ENCODE measurements around the gene PHYKPL.
"Not testable (repeated sequence)": the region's sequence is repeated elsewhere in the genome, so short reads cannot be mapped to it uniquely, and the experiment has no call there.

The PHYKPL gene

GRCh38 chr5:178271726-178272479 is 39.3 kb upstream of the PHYKPL start:
- no peaks in the 10 kb centered on the region for H3K4me1 Mint-ChIP-seq
- DNase-seq: no peak
- no peaks in the 10 kb centered on the region for H3K27me3 Mint-ChIP-seq

GRCh38 chr5:178271231-178271630 is 38.6 kb upstream of the PHYKPL start:
- H3K4me3 Mint-ChIP-seq: no peak overlapping the region
- H3K27ac Mint-ChIP-seq: no peak overlapping the region
- DNase-seq (no peak), ATAC-seq (no peak)
- no peaks in the 10 kb centered on the region for H3K4me1 Mint-ChIP-seq
- no peaks in the 10 kb centered on the region for H3K36me3 Mint-ChIP-seq (ENCODE audit: low read depth)
- H3K9me3 Mint-ChIP-seq: no peaks in the 10 kb centered on the region
- H3K27me3 Mint-ChIP-seq: no peaks in the 10 kb centered on the region

More at GRCh38 chr5:178271726-178272479, 39.3 kb upstream of the PHYKPL start:
- Mint-ChIP-seq H3K9me3 (no peaks in the 10 kb centered on the region), H3K27ac (no peak overlapping the region), H3K36me3 (ENCODE audit: low read depth) (no peaks in the 10 kb centered on the region), H3K4me3 (no peak overlapping the region)
- no peak for ATAC-seq

GRCh38 chr5:178269499-178269898 is 36.9 kb upstream of the PHYKPL start:
- H3K27ac Mint-ChIP-seq: no peak overlapping the region
- no peak overlapping the region for H3K4me3 Mint-ChIP-seq
- H3K9me3 Mint-ChIP-seq: no peaks in the 10 kb centered on the region
- H3K27me3 Mint-ChIP-seq: no peaks in the 10 kb centered on the region
- no peaks in the 10 kb centered on the region for H3K36me3 Mint-ChIP-seq (ENCODE audit: low read depth)
- ATAC-seq: no peak
- H3K4me1 Mint-ChIP-seq: no peaks in the 10 kb centered on the region
- no peak for DNase-seq

GRCh38 chr5:178267876-178268275 is 35.3 kb upstream of the PHYKPL start:
- Mint-ChIP-seq H3K4me3 (no peak overlapping the region), H3K9me3 (no peaks in the 10 kb centered on the region), H3K27me3 (no peaks in the 10 kb centered on the region), H3K4me1 (no peaks in the 10 kb centered on the region), H3K27ac (no peak overlapping the region), H3K36me3 (ENCODE audit: low read depth) (no peaks in the 10 kb centered on the region)
- ATAC-seq (no peak), DNase-seq (no peak)

- no peaks in the 10 kb centered on the region for H3K36me3 Mint-ChIP-seq (ENCODE audit: low read depth)
- no peak overlapping the region for H3K4me3 Mint-ChIP-seq
- no peaks in the 10 kb centered on the region for H3K9me3 Mint-ChIP-seq
- DNase-seq (no peak), ATAC-seq (no peak)
- no peaks in the 10 kb centered on the region for H3K4me1 Mint-ChIP-seq
- H3K27ac Mint-ChIP-seq: no peak overlapping the region
- H3K27me3 Mint-ChIP-seq: no peaks in the 10 kb centered on the region
Observed at GRCh38 chr5:178267245-178267644, 34.6 kb upstream of the PHYKPL start.

GRCh38 chr5:178266581-178266980 is 34.0 kb upstream of the PHYKPL start:
- Mint-ChIP-seq H3K4me1 (no peaks in the 10 kb centered on the region), H3K4me3 (no peak overlapping the region), H3K27ac (no peak overlapping the region), H3K27me3 (no peaks in the 10 kb centered on the region), H3K9me3 (no peaks in the 10 kb centered on the region), H3K36me3 (ENCODE audit: low read depth) (no peaks in the 10 kb centered on the region)
- DNase-seq: no peak
- no peak for ATAC-seq

GRCh38 chr5:178265746-178266145 is 33.1 kb upstream of the PHYKPL start:
- DNase-seq (no peak), ATAC-seq (no peak)
- H3K27ac Mint-ChIP-seq: no peak overlapping the region
- no peak overlapping the region for H3K4me3 Mint-ChIP-seq
- H3K27me3 Mint-ChIP-seq: no peaks in the 10 kb centered on the region
- no peaks in the 10 kb centered on the region for H3K36me3 Mint-ChIP-seq (ENCODE audit: low read depth)
- no peaks in the 10 kb centered on the region for H3K4me1 Mint-ChIP-seq
- H3K9me3 Mint-ChIP-seq: no peaks in the 10 kb centered on the region

GRCh38 chr5:178264044-178264443 is 31.4 kb upstream of the PHYKPL start:
- Mint-ChIP-seq H3K36me3 (ENCODE audit: low read depth) (no peaks in the 10 kb centered on the region), H3K4me1 (peaks cover 1% of the 10 kb centered on the region), H3K27me3 (no peaks in the 10 kb centered on the region), H3K9me3 (no peaks in the 10 kb centered on the region), H3K4me3 (no peak overlapping the region), H3K27ac (peak overlapping the region; percentile 17)
- ATAC-seq (no peak), DNase-seq (no peak)

- Mint-ChIP-seq H3K27ac (no peak overlapping the region), H3K36me3 (ENCODE audit: low read depth) (no peaks in the 10 kb centered on the region), H3K4me3 (no peak overlapping the region), H3K4me1 (peaks cover 1% of the 10 kb centered on the region), H3K9me3 (no peaks in the 10 kb centered on the region), H3K27me3 (no peaks in the 10 kb centered on the region)
- ATAC-seq (no peak), DNase-seq (no peak)
Observed at GRCh38 chr5:178261666-178262600, 29.3 kb upstream of the PHYKPL start.

- Mint-ChIP-seq H3K4me3 (no peak overlapping the region), H3K9me3 (no peaks in the 10 kb centered on the region), H3K27me3 (no peaks in the 10 kb centered on the region), H3K4me1 (peaks cover 1% of the 10 kb centered on the region), H3K27ac (no peak overlapping the region), H3K36me3 (ENCODE audit: low read depth) (no peaks in the 10 kb centered on the region)
- DNase-seq (no peak), ATAC-seq (no peak)
Observed at GRCh38 chr5:178259623-178260536, 27.3 kb upstream of the PHYKPL start.

GRCh38 chr5:178257650-178258049 is 25.0 kb upstream of the PHYKPL start:
- H3K4me3 Mint-ChIP-seq: no peak overlapping the region
- no peak for ATAC-seq
- no peaks in the 10 kb centered on the region for H3K9me3 Mint-ChIP-seq
- no peak overlapping the region for H3K27ac Mint-ChIP-seq
- no peak for DNase-seq
- no peaks in the 10 kb centered on the region for H3K36me3 Mint-ChIP-seq (ENCODE audit: low read depth)
- peaks cover 1% of the 10 kb centered on the region for H3K4me1 Mint-ChIP-seq
- H3K27me3 Mint-ChIP-seq: no peaks in the 10 kb centered on the region

GRCh38 chr5:178256746-178257145 is 24.1 kb upstream of the PHYKPL start:
- no peaks in the 10 kb centered on the region for H3K36me3 Mint-ChIP-seq (ENCODE audit: low read depth)
- H3K9me3 Mint-ChIP-seq: no peaks in the 10 kb centered on the region
- ATAC-seq: no peak
- no peak overlapping the region for H3K27ac Mint-ChIP-seq
- peaks cover 1% of the 10 kb centered on the region for H3K4me1 Mint-ChIP-seq
- H3K4me3 Mint-ChIP-seq: no peak overlapping the region
- DNase-seq: no peak
- no peaks in the 10 kb centered on the region for H3K27me3 Mint-ChIP-seq

- not testable (repeated sequence) for DNase-seq; H3K27me3 Mint-ChIP-seq; H3K27ac Mint-ChIP-seq; H3K4me3 Mint-ChIP-seq; H3K9me3 Mint-ChIP-seq; ATAC-seq; H3K36me3 Mint-ChIP-seq (ENCODE audit: low read depth)
- peaks cover 16% of the 10 kb centered on the region for H3K4me1 Mint-ChIP-seq
Observed at GRCh38 chr5:178253632-178254031, 21.0 kb upstream of the PHYKPL start.

- DNase-seq: no peak
- H3K9me3 Mint-ChIP-seq: no peaks in the 10 kb centered on the region
- H3K4me3 Mint-ChIP-seq: no peak overlapping the region
- H3K27me3 Mint-ChIP-seq: no peaks in the 10 kb centered on the region
- no peak for ATAC-seq
- no peaks in the 10 kb centered on the region for H3K36me3 Mint-ChIP-seq (ENCODE audit: low read depth)
- H3K27ac Mint-ChIP-seq: no peak overlapping the region
- H3K4me1 Mint-ChIP-seq: peaks cover 22% of the 10 kb centered on the region
Observed at GRCh38 chr5:178252258-178252657, 19.7 kb upstream of the PHYKPL start.
